Measurements from ENCODE around the gene MAPKAP1.

GRCh38 chr9:125461636-125462190 is 245.3 kb downstream of the MAPKAP1 start:
- TF ChIP-seq ZNF678 (CRISPR knock-in tag; IDR thresholded peaks at IDR 0.05) (no peak), SOX5 (CRISPR knock-in tag; IDR thresholded peaks at IDR 0.05; ENCODE audit: borderline replicate concordance) (no peak), RCOR2 (CRISPR knock-in tag; IDR thresholded peaks at IDR 0.05) (no peak), KAT8 (CRISPR knock-in tag; IDR thresholded peaks at IDR 0.05) (no peak), HNRNPUL1 (IDR thresholded peaks at IDR 0.05; ENCODE audit: low read depth, low read length) (no peak), ZNF430 (CRISPR knock-in tag; IDR thresholded peaks at IDR 0.05) (no peak), EP300 (IDR thresholded peaks at IDR 0.05; ENCODE audit: low read depth in 2 of 2, low read length in 2 of 2) (no peak), EP300 (CRISPR knock-in tag; IDR thresholded peaks at IDR 0.05; ENCODE audit: borderline replicate concordance) (no peak), PATZ1 (CRISPR knock-in tag; IDR thresholded peaks at IDR 0.05) (no peak), ZFP36 (IDR thresholded peaks at IDR 0.05; ENCODE audit: borderline replicate concordance, low read depth, low read length, partially characterized antibody) (no peak), CTCF (CRISPR knock-in tag; IDR thresholded peaks at IDR 0.05) (no peak)

All from HepG2 (cell line).